GM18517 (cell line): ENCODE measurements around the gene PXYLP1.
"Not testable (repeated sequence)": the region's sequence is repeated elsewhere in the genome, so short reads cannot be mapped to it uniquely, and the experiment has no call there.

Source experiments
- ATAC-seq: cut with Tn5 transposase; IDR thresholded peaks from one replicate; pipeline ENCODE4 v1.9.1; 2021; ENCODE audit warnings: mild to moderate bottlenecking, moderate library complexity; ENCODE audit not compliant: unreplicated experiment

Gene PXYLP1

DNA sequence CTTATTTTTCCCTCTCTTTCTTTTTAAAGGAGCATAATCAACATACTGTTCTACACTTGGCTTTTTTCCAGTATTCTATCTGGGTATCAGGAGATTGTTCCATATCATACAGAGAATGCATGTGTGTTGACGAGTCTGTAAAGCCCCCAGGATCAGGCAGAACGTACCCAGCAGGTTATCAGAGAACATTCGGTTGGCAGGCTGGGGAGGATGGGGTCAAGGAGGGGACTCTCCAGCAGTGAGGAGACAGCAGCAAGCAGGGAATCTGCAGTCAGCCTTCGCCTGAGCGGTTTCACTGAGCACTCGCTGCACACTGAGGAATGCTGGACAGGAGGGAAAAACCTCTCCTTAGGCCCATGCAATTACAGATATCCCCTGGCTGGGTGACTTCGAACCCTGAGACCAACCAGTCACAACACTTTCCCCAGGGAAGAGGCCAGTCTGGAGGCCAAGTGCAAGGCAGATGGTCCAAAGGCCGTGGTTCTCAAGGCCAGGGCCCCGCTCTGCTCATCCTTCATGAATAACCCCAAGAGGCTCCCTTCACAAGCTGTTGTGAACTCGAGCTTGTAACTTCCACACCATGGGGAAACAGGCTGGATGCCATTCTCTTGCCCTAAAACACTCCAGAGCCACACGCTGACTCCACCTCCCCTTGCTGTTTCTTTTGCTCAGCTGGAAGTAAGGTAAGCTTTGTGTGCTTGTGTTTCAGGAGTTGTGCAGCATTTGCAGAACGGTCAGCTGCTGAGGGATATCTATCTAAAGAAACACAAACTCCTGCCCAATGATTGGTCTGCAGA is 60.1 kb downstream of the PXYLP1 start:
- no peak for ATAC-seq

- ATAC-seq: no peak
These were observed 60.9 kb downstream of the PXYLP1 start for GRCh38 chr3:141292356-141293058.

DNA sequence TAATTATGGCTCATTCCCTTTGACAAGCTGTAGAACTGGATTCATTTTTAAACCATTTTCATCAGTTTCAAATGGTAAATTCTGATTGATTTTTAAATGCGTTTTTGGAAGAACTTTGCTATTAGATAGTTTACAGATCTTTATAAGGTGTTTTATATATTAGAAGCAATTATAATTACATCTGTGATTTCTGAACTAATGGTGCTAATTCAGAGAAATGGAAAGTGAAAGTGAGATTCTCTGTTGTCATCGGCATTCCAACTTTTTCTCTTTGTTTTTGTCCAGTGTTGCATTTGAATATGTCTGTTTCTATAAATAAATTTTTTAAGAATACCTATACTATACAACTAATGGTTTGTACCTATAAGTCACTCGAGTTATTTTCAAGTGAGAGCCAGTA is 62.7 kb downstream of the PXYLP1 start:
- ATAC-seq: no peak

GRCh38 chr3:141294848-141295247 is 63.2 kb downstream of the PXYLP1 start:
- ATAC-seq: no peak

- ATAC-seq: not testable (repeated sequence)
These were observed 68.8 kb downstream of the PXYLP1 start for GRCh38 chr3:141300426-141300825.

DNA sequence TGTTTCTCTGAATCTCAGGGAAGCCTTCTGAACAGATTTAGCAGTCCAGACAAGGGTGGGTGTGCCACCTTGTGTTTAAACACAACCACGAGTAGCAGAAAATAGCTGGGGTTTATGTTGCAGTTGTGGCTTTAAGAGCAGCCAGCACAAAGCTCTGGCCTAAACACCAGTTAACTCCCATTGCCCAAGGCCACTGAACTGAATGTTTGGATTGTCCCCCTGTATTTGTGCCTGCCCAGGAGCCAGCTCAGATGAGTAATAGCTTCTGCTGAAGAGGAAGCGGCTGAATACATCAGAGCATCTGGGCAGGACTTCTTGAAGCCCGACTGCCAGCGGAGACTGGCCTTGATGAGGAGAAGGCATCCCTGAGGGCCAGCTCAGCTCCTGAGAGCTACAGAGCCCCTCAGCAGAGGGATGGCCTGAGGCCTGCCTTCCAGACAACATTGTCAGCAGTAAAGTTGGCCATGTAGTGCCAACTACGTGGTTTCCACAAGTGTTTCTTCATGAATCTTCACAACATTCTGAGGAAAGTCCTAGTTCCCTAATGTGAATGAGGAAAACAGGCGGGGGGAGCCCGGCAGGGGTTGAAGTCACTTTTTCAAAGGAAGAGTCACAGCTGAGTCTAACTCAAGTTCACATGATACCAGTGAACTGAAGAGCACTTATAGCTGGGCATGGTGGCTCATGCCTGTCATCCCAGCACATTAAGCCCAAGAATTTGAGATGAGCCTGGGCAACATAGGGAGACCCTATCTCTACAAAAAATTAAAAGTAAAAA is 70.9 kb downstream of the PXYLP1 start:
- no peak for ATAC-seq

GRCh38 chr3:141303481-141304223 is 72.0 kb downstream of the PXYLP1 start:
- no peak for ATAC-seq

- ATAC-seq: no peak
These were observed 73.8 kb downstream of the PXYLP1 start for GRCh38 chr3:141305436-141305835.

DNA sequence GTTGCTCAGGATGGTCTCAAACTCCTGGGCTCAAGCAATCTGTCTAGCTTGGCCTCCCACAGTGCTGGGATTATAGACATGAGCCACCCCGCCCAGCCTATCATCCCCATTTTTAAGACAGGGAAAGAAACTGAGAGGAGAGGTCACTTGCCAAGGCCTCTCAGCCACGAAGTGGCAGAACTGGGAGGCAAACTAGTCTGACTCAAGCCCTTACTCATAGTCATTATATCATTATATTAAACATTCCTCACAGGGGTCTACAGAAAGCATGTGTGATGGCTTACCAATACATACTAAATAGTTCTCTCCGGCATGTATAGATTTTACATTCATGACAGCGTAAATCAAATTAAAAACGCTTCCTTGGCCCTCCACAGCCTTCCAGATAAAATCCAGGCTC is 74.7 kb downstream of the PXYLP1 start:
- ATAC-seq: no peak

DNA sequence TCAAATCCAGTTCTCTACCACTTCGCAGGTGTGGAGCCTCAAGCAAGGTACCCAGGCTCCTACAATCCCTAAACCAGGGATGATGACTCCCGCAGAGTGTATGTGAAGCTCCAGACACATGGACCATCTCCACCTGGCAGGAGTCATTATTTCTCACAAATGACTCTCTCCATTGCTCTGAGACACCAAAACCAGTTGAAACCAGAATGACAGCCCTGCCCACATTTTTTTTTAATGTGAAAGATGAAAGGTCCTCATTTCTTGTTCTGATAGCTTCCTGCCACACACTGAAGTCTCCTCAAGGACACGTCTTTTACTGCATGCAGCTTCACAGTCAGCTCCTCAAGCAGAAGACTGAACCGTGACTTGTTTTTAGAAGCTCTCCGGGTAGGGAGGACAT is 75.3 kb downstream of the PXYLP1 start:
- ATAC-seq: no peak

DNA sequence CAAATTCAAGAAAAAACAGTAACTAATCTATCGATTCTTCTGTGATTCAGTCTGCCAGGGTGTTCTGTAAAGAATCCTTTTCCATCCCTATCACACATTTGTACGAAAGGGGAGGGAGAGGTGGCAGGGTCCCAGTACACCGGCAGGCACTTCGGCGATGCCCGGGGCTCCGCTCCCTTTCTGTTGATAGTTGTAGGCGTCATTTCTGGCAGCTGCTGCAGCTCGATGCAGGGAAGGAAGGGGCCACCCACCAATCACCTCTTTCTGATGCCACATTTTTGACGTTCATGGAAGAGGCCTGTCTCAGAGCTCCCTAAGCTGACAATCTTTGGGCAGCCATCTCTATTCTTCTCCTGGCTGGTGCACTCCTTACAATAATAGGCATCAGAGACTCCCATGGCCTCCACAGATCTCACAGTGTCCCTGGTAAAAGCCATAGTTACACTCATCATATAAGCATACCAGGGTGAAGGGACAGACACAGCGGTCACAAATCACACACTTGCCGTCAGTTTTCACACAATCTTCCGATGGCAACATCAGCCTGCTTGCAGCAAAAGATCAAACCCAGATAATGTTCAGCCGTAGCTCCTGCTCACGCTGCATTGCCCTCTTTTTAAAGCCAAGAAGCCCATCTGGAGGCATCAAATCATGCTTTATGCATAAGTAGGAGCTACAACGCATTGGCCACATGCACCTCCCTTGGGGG is 75.9 kb downstream of the PXYLP1 start:
- no peak for ATAC-seq

- ATAC-seq: no peak
These were observed 77.1 kb downstream of the PXYLP1 start for GRCh38 chr3:141308588-141309218.

GRCh38 chr3:141311170-141311495 is 79.5 kb downstream of the PXYLP1 start:
- ATAC-seq: no peak

GRCh38 chr3:141311496-141312353 is 80.1 kb downstream of the PXYLP1 start:
- peak; percentile 99 for ATAC-seq

GRCh38 chr3:141312354-141313092 is 80.9 kb downstream of the PXYLP1 start:
- ATAC-seq: no peak

DNA sequence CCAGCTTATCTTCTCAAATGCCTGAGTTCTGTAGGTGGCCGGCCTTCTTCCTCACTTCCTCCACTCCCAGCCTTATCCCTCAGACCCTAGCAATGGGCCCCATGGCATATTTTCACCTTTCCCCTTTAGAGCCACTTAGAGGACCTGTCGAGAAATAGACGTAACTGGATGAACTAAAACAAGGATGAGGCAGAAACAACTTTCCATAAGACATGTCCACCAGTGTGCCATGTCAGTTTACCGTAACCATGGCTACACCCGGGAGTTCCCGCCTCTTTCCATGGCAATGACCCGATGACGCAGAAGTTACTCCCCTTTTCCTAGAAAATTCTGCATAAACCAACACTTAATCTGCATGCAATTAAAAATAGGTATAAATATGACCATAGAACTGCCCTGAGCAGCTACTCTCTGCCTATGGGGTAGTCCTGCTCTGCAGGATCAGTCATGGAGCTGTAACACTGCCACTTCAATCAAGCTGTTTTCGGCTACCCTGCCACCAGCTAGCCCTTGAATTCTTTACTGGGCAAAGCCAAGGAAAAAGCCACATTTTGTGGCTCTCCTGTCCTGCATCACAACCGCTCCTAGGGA is 81.6 kb downstream of the PXYLP1 start:
- ATAC-seq: no peak

DNA sequence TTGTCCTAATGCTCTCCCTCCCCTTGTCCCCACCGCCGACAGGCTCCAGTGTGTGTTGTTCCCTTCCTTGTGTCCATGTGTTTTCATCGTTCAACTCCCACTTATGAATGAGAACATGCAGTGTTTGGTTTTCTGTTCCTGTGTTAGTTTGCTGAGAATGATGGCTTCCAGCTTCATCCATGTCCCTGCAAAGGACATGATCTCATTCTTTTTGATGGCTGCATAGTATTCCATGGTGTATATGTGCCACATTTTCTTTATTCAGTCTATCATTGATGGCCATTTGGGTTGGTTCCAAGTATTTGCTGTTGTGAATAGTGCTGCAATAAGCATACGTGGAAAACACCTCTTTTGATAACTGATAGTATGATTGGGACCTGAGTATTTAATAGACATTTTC is 82.8 kb downstream of the PXYLP1 start:
- not testable (repeated sequence) for ATAC-seq

- no peak for ATAC-seq
These were observed 85.2 kb downstream of the PXYLP1 start for GRCh38 chr3:141316851-141317250.
